Stimulated activated CD8-positive, alpha-beta memory T cell treated with anti-CD3 and anti-CD28 coated beads, Interleukin-4, amount 100 ng/mL, for 24 hours (primary cell): ENCODE data around the gene ATP6V0A1.

ENCODE experiments used
- DNase-seq: peaks from one replicate; pipeline ENCODE4 v3.0.0-alpha.2; 2020; ENCODE audit warnings: low read depth

The ATP6V0A1 gene

DNA sequence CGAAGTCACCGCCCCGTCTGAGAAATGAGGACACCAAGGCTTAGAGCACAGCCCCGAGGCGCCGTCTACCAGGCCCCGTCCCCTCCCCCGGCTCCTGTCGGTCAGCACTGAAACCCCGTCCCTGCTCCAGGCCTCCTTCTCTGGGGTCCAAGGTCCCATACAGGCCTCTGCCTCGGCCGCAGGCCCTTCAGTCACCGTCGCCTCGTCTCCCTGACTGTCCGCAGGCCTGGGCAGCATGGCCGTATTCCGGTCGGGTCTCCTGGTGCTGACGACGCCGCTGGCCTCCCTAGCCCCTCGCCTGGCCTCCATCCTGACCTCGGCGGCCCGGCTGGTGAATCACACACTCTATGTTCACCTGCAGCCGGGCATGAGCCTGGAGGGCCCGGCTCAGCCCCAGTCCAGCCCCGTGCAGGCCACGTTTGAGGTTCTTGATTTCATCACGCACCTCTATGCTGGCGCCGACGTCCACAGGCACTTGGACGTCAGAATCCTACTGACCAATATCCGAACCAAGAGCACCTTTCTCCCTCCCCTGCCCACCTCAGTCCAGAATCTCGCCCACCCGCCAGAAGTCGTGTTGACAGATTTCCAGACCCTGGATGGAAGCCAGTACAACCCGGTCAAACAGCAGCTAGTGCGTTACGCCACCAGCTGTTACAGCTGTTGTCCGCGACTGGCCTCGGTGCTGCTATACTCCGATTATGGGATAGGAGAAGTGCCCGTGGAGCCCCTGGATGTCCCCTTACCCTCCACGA, 103.9 kb downstream of the ATP6V0A1 start:
- DNase-seq: no peak

DNA sequence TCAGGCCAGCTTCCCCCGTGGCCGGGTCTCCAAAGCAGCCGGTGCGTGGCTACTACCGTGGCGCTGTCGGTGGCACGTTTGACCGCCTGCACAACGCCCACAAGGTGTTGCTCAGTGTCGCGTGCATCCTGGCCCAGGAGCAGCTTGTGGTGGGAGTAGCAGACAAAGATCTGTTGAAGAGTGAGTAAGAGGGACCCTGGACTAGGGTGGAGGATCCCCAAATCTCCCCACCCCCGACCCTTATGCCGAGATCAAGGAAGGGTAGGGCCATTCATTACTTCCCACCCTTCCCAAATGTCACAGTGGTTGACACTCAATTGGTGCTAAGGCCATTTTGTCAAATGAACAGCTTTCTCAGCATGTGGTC, 104.4 kb downstream of the ATP6V0A1 start:
- no peak for DNase-seq

DNA sequence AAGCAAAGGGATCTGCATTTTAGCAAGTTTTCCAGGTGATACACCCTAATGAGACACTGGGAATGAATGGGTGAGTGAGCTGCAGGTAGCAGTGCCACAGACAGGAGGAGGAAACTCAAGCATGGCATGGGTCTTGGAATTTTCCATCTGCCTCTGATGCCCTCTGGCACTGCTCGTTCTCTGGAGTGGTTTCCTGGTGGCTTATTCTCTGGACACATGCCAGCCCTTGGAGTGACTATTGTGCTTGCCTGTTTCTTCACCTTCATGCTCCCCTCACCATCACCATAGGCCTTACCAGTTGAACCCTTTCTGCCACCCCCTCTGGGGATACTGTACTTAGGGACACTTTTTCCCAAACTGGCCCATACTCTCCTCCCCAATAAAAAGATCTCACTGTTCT, 104.9 kb downstream of the ATP6V0A1 start:
- DNase-seq: no peak

DNA sequence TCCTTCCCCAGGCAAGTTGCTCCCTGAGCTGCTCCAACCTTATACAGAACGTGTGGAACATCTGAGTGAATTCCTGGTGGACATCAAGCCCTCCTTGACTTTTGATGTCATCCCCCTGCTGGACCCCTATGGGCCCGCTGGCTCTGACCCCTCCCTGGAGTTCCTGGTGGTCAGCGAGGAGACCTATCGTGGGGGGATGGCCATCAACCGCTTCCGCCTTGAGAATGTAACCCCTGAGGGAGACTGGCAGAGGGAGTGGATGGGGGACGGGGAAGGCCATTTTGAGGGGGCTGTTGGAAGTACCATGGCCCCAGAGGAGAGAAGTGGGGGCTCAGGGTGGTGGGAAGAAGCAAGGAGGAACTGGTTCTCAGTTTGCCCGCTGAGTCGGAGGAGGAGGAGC, 105.3 kb downstream of the ATP6V0A1 start:
- DNase-seq: no peak

DNA sequence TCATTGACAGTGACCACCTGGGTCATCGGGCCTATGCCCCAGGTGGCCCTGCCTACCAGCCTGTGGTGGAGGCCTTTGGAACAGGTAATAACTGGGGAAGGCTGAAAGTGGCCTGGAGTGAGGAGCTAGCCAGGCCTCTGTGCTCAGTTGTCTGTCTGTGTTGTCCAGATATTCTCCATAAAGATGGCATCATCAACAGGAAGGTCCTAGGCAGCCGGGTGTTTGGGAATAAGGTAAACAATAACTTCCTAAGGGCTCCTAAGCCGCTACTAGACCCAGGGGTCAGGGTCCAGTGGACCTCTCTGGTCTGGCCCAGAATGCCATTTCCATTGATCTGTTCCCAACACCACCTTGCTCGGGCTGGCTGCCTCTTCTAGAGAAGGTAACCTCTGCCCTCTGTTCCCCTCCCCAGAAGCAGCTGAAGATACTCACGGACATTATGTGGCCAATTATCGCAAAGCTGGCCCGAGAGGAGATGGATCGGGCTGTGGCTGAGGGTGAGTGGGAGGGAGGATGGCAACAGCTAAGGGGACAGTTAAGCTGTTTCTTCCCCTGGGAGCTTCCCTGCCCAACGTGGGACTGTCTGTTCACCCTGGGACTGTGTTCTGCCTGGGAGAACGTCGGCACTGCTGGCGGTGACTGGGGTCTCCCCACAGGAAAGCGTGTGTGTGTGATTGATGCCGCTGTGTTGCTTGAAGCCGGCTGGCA, 106.3 kb downstream of the ATP6V0A1 start:
- DNase-seq: no peak

DNA sequence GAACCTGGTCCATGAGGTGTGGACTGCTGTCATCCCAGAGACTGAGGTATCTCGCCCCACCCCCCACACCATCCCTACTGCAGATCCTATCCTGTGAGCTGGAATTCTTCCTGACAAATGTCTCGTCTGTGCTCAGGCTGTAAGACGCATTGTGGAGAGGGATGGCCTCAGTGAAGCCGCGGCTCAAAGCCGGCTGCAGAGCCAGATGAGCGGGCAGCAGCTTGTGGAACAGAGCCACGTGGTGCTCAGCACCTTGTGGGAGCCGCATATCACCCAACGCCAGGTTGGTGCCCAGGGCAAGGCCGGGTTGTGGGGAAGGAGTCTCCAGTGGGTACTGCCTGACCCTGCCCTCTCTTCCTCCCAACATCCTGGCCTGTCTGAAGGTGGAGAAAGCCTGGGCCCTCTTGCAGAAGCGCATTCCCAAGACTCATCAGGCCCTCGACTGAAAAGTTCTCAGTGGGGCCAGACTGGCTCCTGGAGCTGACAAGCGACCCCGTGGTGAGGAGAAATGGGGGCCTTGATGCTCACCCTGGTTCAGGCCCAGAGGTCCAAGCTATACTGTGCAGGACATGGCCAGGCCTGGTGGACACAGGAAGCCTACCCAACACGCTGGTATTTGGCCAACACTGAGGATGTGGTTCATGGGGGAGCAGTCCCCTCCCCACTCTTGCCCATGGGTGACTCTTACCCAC, 107.0 kb downstream of the ATP6V0A1 start:
- DNase-seq: no peak

DNA sequence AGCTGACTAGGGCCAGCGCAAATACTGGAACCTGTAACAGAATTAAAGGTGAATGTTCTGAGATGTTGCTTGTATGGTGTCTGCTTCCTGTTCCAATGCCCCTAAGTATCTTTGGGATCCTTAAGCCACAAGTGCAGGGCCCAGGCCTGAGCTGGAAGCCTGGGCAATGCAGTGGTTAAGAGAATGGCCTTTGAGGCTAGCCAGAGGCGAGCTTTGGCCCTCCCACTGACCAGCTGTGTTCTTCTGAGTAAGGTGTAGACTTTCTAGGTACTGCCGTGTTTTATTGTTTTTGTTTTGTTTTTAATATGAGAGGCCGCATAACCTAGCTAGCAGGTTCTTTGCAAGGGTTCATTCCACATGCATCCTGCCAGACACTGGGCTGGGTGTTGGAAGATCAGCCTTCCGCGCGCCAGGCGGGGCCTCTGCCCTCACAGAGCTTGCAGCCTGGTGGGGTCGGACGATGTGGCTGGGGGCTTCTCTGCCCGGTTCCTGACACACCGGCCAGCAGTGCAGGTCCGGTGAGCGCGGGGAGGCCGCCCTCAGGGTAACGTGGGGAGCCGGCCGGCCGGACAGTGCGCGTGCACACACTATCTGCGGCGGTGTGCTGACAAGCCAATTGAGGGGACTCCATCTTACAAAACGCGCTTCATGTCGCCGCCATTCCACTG, 107.7 kb downstream of the ATP6V0A1 start:
- DNase-seq: no peak

DNA sequence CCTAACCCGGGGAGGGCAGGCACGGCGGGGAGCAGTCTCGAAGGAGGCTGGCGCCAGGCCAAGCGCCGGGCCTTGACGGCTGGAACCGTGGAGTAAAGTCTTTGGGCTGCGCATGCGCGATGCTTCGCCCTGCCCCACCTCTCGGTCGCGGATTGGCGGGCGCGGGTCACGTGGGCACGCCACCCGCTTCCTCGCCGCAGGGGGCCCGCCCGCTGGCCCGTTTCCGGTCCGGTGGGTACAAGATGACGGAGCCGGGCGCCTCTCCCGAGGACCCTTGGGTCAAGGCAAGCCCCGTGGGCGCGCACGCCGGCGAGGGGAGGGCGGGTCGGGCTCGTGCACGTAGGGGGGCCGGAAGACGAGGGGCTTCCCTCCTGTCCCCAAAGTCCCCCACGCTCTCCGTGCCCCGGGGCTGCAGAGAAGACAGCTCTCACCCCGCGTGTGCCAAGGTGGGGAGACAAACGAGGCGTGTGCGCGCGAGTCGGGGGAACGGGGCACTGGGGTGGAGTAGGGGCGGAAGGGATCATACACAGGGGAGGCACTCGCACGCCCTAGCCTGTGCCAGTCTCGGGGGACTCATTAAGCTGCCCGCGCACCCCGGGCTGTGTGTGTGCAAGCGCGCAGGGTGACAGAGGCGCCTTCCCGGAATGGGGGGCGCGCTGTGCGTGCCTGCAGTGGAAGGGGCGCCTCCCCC, 108.3 kb downstream of the ATP6V0A1 start, which contains the start of gene MLX:
Gene MLX, plus strand, starts transcription at position 218 of the 691 bp plus-strand sequence. Its CDS starts 25 bp downstream, at position 243.
- DNase-seq: peak; percentile 92

DNA sequence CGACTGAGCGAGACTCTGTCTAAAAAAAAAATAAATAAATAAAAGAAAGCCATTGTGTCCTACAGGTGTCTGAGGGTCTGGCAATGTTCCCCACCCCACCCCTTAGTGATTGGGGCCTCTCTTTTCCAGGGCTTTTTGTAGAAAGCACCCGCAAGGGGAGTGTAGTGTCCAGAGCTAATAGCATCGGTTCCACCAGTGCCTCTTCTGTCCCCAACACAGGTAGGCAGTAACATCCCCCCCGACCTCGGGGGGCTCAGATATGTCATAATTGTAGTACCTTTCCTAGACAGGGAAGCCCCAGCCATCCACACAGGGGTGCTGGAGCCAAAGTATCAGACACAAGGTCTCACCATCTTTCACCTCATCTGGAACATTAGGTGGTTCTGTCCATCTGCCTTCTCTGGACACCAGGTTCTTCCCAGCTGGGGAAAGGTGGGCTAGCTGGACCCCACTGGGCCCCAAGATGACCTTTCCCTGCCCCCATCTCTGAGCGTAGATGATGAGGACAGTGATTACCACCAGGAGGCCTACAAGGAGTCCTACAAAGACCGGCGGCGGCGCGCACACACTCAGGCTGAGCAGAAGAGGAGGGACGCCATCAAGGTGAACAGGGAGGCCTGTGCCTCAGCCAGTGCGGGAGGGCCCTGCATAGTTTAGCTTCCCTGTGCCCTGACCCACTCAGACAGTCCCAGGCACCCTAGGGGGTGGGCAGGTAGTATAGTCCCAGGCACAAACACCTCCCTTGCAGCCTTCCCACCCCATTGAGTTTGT, 109.8 kb downstream of the ATP6V0A1 start:
- DNase-seq: no peak

DNA sequence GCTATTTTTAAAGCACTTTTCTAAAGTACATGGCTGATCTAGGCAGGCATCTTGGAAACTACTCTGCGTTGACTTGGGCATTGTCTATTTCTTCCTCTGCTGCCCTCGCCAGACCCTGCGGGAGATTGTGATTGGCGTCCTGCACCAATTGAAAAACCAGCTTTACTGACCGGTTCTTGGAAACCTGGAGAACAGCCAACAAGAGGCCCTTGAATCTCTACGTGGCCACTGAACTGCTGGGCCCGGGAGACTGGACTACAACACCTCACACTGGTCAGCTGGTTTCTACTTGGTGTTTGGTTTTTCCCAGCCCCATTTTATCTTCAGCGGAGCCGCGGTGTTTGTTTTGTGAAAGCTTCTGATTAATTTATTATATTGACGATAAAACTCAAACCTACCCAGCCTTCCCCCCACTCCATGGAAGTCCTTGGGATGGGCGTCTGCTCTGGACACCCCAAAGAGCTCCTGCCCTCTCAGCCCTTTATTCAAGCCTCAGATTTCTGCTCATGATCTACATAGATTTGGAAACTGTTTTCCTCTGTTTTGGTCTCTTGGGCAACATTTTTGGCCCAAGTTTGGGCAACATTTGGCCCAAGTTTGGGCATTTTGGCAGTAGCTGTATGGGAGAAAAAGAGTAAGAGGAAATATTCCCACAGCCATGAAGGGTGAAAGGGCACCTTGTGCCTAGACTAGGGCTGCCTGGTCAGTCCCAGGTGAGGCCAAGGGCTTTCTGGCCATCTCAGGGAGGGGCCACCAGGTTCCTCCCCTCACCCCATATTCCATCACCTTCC, 113.0 kb downstream of the ATP6V0A1 start:
- no peak for DNase-seq
